Peyer's patch (tissue), 4 donors: ENCODE data around the gene SHB.

Experiments
- CTCF ChIP-seq, 6 experiments: fragments of 450-650 bp in 4 of 6; fragments of 200-600 bp in 2 of 6; sonication (generic) in 1 of 6; IDR thresholded peaks; one replicate each; pipeline ENCODE4 v1.5.1; 2017 to 2019; ENCODE audit warnings: antibody characterized with exemption in 6 of 6, mild to moderate bottlenecking in 3 of 6, moderate library complexity in 1 of 6
- POLR2A ChIP-seq, 2 donors: fragments of 450-650 bp; IDR thresholded peaks; one replicate each; pipeline ENCODE4 v1.5.1; 2017; ENCODE audit warnings: antibody characterized with exemption in 2 of 2, mild to moderate bottlenecking in 2 of 2, moderate library complexity in 2 of 2

GRCh38 chr9:37906312-37907239 lies 162.5 kb downstream of the SHB start:
- TF ChIP-seq CTCF (IDR thresholded peaks at IDR 0.05) (no peak), POLR2A (IDR thresholded peaks at IDR 0.05) (no peak)
